ENCODE data around the gene AICDA. TPM values are rescaled to one million over a fixed set of nuclear protein-coding genes. Genes with fewer than 3 reads are reported as not detected.
"Not testable (repeated sequence)": the region's sequence is repeated elsewhere in the genome, so short reads cannot be mapped to it uniquely, and the experiment has no call there.

The AICDA gene
- total RNA-seq, 1 donor: not detected

DNA sequence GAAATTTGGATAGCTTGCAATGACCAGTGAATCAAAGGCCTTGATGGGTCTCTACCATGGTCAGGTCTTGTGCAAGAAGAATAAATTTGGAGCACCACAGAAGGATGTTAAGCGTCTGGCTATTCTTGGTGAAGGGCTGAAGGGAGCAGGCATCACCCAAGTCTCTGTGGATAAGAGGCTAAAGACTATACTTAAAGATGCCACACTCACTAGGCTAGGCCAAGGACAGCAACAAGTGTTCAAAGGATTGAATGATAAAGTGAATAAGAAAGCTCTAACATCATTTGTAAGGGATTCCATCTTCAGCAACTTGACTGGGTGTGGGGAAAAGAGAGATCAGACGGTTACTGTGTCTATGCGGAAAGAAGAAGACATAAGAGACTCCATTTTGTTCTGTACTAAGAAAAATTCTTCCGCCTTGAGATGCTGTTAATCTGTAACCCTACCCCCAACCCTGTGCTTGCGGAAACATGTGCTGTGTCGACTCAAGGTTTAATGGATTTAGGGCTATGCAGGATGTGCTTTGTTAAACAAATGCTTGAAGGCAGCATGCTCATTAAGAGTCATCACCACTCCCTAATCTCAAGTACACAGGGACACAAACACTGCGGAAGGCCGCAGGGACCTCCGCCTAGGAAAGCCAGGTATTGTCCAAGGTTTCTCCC is 22.8 kb upstream of the AICDA start:
- H3K27me3 ChIP-seq (ENCODE audit: insufficient read depth, low read length); H3K4me3 ChIP-seq (ENCODE audit: low read length); H3K9me3 ChIP-seq (ENCODE audit: low read depth, low read length); H3K4me1 ChIP-seq (ENCODE audit: insufficient read depth, low read length): not testable (repeated sequence)

DNA sequence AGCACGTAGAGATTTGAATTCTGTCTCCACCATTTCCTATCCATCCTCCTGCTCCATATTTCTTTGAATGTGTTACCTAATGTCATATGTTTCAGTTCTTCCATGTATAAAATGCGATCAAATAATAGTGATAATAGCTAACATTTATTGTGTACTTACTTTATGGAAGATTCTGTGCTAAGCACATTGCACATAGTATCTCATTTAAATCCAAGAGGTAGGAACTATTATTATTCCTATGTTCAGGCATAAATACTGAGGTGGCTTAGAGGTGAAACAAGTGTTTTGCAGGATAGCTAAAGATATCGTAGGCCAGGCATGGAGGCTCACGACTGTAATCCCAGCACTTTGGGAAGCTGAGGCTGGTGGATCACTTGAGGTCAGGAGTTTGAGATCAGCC is 17.5 kb upstream of the AICDA start:
- Histone ChIP-seq H3K9me3 (ENCODE audit: low read depth, low read length) (no peaks in the 10 kb centered on the region), H3K4me1 (ENCODE audit: insufficient read depth, low read length) (no peaks in the 10 kb centered on the region), H3K4me3 (ENCODE audit: low read length) (no peak overlapping the region), H3K27me3 (ENCODE audit: insufficient read depth, low read length) (no peaks in the 10 kb centered on the region)

DNA sequence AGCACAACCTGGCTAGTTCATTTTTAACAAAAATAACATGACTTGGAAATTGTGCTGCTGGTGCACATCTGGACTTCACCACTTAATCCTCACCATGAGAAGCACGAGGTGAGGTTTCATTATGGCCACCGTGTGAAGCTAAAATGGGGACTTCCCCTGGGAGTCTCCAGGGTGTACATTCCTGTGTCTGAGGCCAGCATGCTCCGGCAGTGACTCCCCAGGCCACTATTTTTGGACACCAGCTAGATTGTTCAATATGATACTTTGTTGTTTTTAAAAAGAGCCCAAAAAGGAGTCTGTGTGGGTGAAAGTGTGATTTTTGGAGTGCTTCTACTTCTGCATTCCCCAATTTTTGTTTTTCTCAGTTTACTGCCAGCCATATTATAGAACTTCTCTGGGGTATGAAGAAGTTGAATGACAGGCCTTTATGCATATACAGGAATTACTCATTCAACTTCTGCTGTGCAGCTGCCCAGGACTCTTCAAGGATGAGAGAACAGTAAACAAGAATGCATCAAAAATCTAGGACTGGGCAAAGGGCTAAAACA is 16.9 kb upstream of the AICDA start:
- no peaks in the 10 kb centered on the region for H3K27me3 ChIP-seq (ENCODE audit: insufficient read depth, low read length)
- no peaks in the 10 kb centered on the region for H3K9me3 ChIP-seq (ENCODE audit: low read depth, low read length)
- H3K4me3 ChIP-seq (ENCODE audit: low read length): no peak overlapping the region
- H3K4me1 ChIP-seq (ENCODE audit: insufficient read depth, low read length): no peaks in the 10 kb centered on the region

DNA sequence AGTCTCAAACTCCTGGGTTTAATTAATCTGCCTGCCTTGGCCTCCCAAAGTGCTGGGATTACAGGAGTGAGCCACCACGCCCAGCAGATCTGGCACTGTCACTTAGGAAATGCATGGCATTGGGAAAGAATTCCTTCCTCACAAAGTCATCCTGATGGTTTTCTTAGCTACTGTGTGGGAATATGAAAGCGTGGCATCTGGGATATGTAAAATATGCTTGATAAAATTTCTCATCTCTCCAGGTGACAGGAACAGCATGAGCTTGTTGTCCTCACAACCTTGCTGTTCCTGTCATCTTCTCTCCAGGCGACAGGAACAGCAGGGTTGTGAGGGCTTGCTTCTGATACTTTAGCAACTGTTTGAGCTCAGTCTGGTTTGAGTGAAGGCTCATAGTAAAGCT is 16.1 kb upstream of the AICDA start:
- H3K4me1 ChIP-seq (ENCODE audit: insufficient read depth, low read length): no peaks in the 10 kb centered on the region
- H3K4me3 ChIP-seq (ENCODE audit: low read length): no peak overlapping the region
- H3K9me3 ChIP-seq (ENCODE audit: low read depth, low read length): no peaks in the 10 kb centered on the region

DNA sequence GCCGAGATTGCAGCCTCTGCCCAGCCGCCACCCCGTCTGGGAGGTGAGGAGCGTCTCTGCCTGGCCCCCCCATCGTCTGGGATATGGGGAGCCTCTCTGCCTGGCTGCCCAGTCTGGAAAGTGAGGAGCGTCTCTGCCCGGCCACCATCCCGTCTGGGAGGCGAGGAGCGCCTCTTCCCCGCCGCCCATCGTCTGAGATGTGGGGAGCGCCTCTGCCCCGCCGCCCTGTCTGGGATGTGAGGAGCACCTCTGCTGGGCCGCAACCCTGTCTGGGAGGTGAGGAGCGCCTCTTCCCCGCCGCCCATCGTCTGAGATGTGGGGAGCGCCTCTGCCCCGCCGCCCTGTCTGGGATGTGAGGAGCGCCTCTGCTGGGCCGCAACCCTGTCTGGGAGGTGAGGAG is 12.1 kb upstream of the AICDA start:
- H3K27me3 ChIP-seq (ENCODE audit: insufficient read depth, low read length); H3K4me1 ChIP-seq (ENCODE audit: insufficient read depth, low read length); H3K9me3 ChIP-seq (ENCODE audit: low read depth, low read length); H3K4me3 ChIP-seq (ENCODE audit: low read length): not testable (repeated sequence)

More for the DNA sequence above, 16.1 kb upstream of the AICDA start:
- H3K27me3 ChIP-seq (ENCODE audit: insufficient read depth, low read length): no peaks in the 10 kb centered on the region

DNA sequence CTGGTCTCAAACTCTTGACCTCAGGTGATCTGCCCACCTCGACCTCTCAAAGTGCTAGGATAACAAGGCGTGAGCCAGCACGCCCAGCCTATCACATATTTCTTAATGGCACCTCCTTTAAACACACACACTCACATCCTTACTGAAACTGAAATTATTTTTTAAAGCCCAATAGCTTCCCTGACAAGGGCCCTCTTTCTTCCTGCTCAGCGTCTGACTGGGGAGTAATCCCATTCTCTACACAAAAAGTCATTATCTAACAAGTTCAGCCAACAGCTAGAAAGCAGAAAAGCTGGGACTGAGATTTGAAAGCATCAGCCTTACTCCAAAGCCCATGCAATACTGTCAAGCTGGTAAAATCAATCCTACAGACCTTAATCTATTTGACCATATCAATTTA is 10.0 kb upstream of the AICDA start:
- Histone ChIP-seq H3K4me3 (ENCODE audit: low read length) (no peak overlapping the region), H3K9me3 (ENCODE audit: low read depth, low read length) (no peaks in the 10 kb centered on the region), H3K4me1 (ENCODE audit: insufficient read depth, low read length) (peaks cover 17% of the 10 kb centered on the region), H3K27me3 (ENCODE audit: insufficient read depth, low read length) (no peaks in the 10 kb centered on the region)

DNA sequence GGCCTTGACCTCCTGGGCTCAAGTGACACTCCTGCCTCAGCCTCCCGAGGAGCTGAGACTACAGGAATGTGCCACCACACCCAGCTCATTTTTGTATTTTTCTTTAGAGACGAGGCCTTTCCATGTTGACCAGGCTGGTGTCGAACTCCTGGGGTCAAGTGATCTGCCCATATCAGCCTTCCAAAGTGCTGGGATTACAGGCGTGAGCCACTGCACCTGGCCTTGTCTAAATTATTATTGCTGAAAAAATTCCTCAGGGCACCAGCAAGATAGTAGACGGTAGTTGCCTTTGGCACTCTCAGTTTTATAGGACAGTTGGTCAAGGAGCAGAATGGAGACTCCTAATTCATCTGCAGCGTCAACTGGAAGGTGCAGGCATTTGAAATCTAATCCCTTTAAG is 2.5 kb upstream of the AICDA start:
- Histone ChIP-seq H3K4me3 (ENCODE audit: low read length) (no peak overlapping the region), H3K9me3 (ENCODE audit: low read depth, low read length) (no peaks in the 10 kb centered on the region), H3K4me1 (ENCODE audit: insufficient read depth, low read length) (peaks cover 19% of the 10 kb centered on the region), H3K27me3 (ENCODE audit: insufficient read depth, low read length) (no peaks in the 10 kb centered on the region)

DNA sequence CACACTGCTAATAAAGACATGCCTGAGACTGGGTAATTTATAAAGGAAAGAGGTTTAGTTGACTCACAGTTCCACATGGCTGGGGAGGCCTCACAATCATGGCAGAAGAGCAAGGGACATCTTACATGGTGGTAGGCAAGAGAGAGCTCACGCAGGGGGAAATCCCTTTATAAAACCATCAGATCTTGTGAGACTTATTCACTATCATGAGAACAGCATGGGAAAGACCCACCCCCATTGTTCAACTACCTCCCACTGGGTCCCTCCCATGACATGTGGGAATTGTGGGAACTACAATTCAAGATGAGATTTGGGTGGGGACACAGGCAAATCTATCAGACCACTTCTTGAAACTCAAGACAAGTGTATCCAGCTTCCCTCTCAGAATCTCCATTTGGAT is 1.2 kb upstream of the AICDA start:
- H3K4me3 ChIP-seq (ENCODE audit: low read length); H3K27me3 ChIP-seq (ENCODE audit: insufficient read depth, low read length); H3K9me3 ChIP-seq (ENCODE audit: low read depth, low read length): not testable (repeated sequence)
- peaks cover 21% of the 10 kb centered on the region for H3K4me1 ChIP-seq (ENCODE audit: insufficient read depth, low read length)

DNA sequence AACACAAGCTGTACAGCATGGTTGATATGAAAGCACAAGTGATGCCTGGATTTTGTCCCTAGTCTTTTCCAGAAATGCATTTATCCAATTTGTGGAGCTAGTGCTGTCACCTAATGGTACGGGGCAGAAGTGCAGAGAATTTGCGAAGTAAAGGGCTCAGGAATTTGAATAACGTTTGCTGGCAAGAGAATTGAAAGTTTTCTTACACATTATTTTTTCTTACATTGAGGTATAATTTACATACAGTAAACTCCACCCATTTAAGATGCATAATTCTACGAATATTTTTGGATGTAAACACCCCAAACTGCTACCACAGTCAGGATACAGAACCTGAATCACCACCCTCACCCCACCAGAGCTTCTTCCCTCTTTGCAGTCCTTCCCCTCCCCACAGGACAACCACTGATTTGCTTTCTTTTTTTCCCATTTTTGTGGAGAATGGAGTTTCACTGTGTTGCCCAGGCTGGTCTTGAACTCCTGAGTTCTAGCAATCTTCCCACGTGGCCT is 3.5 kb downstream of the AICDA start:
- H3K9me3 ChIP-seq (ENCODE audit: low read depth, low read length): no peaks in the 10 kb centered on the region
- H3K27me3 ChIP-seq (ENCODE audit: insufficient read depth, low read length): no peaks in the 10 kb centered on the region
- H3K4me3 ChIP-seq (ENCODE audit: low read length): no peak overlapping the region
- peaks cover 22% of the 10 kb centered on the region for H3K4me1 ChIP-seq (ENCODE audit: insufficient read depth, low read length)

DNA sequence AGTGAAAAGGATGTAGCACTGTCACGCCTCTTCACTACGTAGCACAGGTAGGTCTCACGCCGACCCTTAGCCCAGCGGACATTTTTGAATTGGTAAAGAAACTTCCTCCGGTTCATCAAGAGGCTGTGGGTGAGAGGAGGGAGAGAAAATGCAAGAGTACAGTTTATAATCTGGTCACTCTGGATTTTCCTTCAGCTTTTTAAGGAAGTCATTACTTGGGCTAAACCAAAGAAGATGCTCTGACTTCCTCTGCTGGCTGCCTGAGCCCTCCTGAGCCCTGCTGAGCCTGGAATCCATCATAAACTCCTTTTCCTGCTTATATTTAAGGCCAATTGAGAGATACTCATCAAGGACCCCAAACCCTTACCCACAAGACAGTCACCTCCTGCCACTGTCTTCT is 5.8 kb downstream of the AICDA start:
- Histone ChIP-seq H3K4me3 (ENCODE audit: low read length) (no peak overlapping the region), H3K27me3 (ENCODE audit: insufficient read depth, low read length) (no peaks in the 10 kb centered on the region), H3K4me1 (ENCODE audit: insufficient read depth, low read length) (peaks cover 35% of the 10 kb centered on the region), H3K9me3 (ENCODE audit: low read depth, low read length) (no peaks in the 10 kb centered on the region)

DNA sequence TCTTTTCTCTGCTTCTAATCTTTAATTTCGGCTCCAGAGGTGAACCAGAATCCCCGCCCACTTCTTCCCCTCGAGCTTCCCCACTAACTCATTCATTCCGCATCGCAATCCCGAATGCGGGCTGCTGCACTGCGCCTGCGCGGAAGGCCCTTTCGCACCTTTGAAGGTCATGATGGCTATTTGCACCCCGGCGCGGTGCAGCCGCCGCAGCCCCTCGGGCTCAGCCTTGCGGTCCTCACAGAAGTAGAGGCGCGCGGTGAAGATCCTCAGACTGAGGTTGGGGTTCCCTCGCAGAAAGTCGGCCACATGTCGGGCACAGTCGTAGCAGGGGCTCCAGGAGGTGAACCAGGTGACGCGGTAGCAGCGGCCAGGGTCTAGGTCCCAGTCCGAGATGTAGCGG is 7.6 kb downstream of the AICDA start:
- H3K9me3 ChIP-seq (ENCODE audit: low read depth, low read length): no peaks in the 10 kb centered on the region

DNA sequence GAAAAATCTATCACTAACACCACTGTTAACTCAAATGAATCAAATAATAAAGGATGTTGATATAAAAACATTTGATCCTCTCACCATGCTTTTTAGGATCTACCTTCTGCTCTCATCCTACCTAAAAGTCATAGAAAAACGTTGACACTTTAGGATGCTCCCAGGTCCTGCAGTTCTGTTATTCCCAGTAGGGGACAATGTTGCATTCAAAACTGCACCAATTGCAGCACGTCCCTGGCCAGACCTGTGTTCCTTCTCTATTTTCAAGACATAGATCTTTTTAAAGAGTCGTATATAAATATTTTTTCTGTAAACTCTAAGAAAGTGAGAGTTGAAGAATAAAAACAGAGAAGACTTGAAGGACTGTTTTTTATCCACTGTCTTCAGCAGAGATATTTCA is 8.8 kb downstream of the AICDA start:
- Histone ChIP-seq H3K9me3 (ENCODE audit: low read depth, low read length) (no peaks in the 10 kb centered on the region), H3K4me3 (ENCODE audit: low read length) (no peak overlapping the region), H3K27me3 (ENCODE audit: insufficient read depth, low read length) (no peaks in the 10 kb centered on the region), H3K4me1 (ENCODE audit: insufficient read depth, low read length) (peaks cover 23% of the 10 kb centered on the region)

More for the DNA sequence above, 7.6 kb downstream of the AICDA start:
- Histone ChIP-seq H3K4me1 (ENCODE audit: insufficient read depth, low read length) (peaks cover 32% of the 10 kb centered on the region), H3K27me3 (ENCODE audit: insufficient read depth, low read length) (no peaks in the 10 kb centered on the region), H3K4me3 (ENCODE audit: low read length) (no peak overlapping the region)

DNA sequence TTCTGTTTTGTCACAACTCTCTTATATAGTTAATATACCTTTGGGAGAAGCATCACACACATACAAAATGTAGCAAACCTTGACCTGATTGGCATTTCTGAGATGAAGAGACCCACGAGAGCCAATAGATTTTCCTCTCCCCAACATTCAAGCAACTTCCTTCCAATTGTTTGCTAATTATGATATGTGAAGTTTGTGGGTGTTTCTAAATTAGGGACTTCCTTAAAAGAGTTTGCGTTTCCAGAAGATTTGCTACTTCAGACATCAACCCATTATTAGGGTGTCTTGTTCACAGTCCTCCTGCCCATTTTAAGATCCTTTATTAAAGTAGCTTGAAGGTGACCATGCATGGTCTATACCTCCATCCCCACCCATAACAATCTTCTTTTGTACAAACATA is 9.4 kb downstream of the AICDA start:
- Histone ChIP-seq H3K4me1 (ENCODE audit: insufficient read depth, low read length) (peaks cover 21% of the 10 kb centered on the region), H3K27me3 (ENCODE audit: insufficient read depth, low read length) (no peaks in the 10 kb centered on the region), H3K4me3 (ENCODE audit: low read length) (no peak overlapping the region), H3K9me3 (ENCODE audit: low read depth, low read length) (no peaks in the 10 kb centered on the region)

DNA sequence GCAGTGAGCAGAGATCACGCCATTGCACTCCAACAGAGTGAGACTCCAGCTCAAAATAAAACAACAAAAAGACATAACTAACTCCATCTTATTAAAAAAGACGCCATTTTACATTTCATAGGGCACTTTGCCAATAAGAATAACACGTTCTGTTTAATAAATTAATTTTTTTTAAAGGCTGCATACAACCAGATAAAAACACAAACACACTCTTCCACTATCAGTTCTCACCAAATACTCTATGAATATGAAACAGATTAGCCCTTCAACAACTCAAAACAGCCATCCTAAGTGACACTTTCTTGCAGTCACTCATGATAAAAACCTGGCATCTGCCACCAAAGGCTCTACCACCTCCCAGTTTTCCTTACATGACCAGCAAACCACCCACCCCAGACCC is 16.1 kb downstream of the AICDA start:
- Histone ChIP-seq H3K9me3 (ENCODE audit: low read depth, low read length) (no peaks in the 10 kb centered on the region), H3K4me1 (ENCODE audit: insufficient read depth, low read length) (no peaks in the 10 kb centered on the region), H3K27me3 (ENCODE audit: insufficient read depth, low read length) (no peaks in the 10 kb centered on the region), H3K4me3 (ENCODE audit: low read length) (no peak overlapping the region)

DNA sequence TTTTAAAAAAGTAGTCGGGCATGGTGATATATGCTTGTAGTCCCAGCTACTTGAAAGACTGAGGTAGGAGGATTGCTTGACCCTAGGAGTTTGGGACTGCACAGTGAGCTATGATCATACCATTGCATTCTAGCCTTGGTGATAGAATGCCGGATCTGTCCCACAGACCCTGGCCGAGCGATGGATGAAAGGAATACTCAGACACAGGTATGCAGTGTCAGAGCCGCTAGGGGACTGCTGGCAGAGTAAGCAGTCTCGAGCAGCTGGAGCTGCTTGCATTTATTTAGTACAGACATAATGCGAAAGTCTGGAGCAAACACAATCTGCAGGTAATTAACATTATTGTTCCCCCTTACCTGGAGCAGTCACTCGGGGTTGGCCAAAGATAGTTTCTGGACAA is 18.6 kb downstream of the AICDA start:
- Histone ChIP-seq H3K9me3 (ENCODE audit: low read depth, low read length) (no peaks in the 10 kb centered on the region), H3K27me3 (ENCODE audit: insufficient read depth, low read length) (no peaks in the 10 kb centered on the region), H3K4me3 (ENCODE audit: low read length) (no peak overlapping the region), H3K4me1 (ENCODE audit: insufficient read depth, low read length) (peaks cover 8% of the 10 kb centered on the region)

DNA sequence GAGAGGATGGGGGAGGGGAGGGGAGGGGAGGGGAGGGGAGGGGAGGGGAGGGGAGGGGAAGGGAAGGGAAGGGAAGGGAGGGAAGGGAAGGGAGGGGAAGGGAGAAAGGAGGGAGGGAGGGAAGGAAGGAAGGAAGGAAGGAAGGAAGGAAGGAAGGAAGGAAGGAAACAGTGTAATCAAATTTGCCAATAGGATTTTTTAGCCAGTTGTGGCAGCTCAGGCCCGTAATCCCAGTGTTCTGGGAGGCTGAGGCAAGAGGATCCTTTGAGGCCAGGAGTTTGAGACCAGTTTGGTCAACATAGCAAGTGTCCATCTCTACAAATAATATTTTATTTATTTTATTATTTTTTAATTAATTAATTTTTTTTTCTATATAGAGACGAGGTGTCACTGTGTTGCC is 19.4 kb downstream of the AICDA start:
- Histone ChIP-seq H3K27me3 (ENCODE audit: insufficient read depth, low read length) (no peaks in the 10 kb centered on the region), H3K9me3 (ENCODE audit: low read depth, low read length) (no peaks in the 10 kb centered on the region), H3K4me3 (ENCODE audit: low read length) (no peak overlapping the region), H3K4me1 (ENCODE audit: insufficient read depth, low read length) (peaks cover 8% of the 10 kb centered on the region)

All from mononuclear cell (primary cell).